GM19455 (cell line): ENCODE measurements around the gene NIP7.

Experiments
- ATAC-seq: cut with Tn5 transposase; IDR thresholded peaks from one replicate; pipeline ENCODE4 v1.9.1; 2021; ENCODE audit not compliant: unreplicated experiment

The NIP7 gene

DNA sequence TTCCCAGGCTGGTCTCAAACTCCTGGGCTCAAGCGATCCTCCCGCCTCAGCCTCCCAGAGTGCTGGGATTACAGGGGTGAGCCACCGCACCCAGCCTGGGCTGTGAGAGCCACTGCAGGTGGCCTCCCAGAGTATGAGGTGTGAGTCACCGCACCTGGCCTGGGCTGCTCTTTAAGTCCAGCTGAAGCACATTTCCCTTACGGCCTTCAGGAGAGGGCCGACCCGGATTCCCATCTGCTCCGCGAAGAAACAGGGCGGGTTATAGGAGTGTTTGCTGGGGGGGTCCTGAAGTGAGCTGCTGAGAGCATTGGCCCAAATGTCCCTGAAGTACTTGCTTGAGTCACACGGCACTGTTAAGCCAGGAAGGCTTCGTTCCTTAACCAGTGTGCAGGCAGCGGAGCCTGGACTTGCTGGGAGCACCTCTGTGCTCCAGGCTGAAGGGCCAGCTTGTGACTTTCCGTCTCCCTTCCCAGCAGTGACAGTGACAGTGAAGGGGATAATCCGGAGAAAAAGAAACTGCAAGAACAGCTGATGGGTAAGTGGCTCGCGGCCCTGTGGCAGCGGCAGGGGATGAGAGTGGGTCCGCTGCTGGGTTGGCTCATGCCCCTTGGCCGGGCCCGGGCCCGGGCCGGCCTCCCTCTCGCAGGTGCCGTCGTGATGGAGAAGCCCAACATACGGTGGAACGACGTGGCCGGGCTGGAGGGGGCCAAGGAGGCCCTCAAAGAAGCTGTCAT lies 21.2 kb upstream of the NIP7 start:
- ATAC-seq: no peak

DNA sequence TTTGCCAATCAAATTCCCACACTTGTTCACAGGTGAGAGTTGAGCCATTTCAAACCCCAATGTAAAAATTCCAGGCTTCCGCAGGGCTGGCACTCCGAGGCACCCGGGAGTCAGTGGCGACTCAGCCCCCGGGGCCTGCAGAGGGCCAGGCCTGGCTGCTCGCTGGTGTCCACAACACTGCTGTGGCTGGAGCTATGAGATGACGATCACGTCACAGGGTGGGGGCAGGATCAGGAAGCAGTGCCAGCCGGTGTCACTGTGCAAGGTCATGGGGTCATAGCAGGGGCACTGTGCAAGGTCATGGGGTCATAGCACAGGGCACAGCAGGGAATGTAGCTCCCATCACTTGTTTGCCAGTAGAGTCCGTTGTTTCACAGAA lies 20.7 kb upstream of the NIP7 start:
- no peak for ATAC-seq

DNA sequence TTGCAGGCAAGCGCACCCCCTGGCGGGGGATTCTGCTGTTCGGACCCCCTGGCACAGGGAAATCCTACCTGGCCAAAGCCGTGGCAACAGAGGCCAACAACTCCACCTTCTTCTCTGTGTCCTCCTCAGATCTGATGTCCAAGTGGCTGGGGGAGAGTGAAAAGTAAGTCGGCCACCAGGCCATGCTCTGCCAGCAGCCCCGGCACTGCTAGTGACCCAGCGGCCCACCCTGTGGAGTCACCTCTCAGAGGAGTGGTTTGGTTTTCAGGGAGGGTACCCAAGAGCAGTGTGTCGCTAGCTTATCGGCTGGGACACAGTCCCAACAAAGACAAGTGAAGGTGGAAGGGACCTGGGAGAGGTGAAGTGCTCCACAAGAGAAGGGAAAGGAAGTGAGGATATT lies 20.2 kb upstream of the NIP7 start:
- ATAC-seq: no peak

DNA sequence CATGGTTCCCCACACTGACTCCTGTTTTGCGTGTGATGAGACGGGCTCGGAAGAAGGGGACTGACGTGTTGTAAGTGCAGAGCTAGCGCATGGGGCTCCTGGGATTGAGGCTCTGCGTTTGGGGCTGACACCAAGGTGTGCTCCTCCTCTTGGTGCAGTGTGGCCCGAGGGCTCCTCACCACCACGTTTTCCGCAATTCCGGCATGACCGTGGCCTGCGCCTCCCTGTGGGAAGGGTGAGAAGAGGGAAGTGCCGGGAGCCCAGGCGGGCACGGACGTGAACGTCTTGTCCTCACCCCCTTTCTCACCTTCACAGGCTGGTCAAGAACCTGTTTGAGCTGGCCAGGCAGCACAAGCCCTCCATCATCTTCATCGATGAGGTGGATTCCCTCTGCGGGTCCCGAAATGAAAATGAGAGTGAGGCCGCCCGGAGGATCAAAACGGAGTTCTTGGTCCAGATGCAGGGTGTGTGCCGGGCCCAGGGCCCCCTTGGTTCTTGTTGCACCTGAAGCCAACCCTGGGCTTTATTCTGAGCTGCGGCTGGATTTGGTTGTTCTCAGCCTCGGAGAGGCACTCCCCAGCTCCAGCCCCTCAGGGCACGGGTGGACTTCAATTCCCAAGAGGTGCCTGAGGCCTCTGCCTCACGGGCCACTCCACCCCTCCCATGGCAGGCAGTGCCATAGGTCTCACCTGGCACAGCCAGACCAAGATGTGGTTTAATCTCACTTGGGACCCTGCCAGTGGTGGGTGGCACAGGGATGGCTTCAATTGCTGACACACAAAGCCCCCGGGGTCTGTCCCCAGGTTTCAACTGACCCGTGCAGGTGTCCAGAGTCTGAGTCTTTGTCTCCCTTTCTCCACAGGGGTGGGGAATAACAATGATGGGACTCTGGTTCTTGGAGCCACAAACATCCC lies 19.5 kb upstream of the NIP7 start:
- no peak for ATAC-seq

DNA sequence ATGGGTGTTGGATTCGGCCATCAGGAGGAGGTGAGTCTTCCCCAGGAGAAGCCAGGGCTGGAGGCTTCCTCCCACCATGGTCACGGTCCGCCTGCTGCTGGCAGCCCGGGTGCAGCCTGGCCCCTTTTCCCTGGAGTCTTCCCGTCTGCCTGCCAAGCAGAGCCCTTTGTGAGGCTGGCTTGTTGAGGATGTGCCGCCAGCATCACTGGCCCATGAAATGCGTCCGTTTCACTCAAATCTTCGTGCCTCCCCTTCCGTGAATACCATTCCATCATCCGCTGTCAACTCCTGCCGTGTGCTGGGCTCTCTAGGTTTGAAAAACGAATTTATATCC lies 18.9 kb upstream of the NIP7 start:
- no peak for ATAC-seq

DNA sequence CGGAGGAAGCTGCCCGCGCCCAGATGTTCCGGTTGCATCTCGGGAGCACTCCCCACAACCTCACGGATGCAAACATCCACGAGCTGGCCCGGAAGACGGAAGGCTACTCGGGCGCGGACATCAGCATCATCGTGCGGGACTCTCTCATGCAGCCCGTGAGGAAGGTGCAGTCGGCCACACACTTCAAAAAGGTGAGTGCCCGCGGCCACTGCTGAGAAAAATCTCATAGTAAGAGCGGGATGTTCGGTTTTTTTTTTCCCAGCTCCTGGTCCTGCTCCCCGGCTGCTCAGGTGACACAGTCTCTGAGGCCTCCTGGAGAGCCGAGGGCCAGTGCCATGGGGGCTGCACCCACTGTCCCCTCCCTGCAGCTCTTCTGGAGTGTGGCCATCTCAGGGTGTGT lies 18.5 kb upstream of the NIP7 start:
- no peak for ATAC-seq

DNA sequence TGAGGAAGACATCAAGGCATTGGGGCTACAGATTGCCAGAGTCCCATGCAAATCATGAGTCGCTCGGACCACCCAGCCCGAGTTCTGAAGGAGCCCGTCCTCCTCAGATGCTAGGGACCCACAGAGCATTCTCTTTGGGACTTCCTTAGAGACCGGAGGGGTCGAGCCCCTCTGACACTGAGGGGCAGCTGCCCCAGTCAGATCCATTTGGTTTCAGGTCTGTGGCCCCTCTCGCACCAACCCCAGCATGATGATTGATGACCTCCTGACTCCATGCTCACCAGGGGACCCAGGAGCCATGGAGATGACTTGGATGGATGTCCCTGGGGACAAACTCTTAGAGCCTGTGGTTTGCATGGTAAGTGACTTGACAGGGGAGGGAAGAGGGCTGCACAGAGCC lies 17.2 kb upstream of the NIP7 start:
- no peak for ATAC-seq

DNA sequence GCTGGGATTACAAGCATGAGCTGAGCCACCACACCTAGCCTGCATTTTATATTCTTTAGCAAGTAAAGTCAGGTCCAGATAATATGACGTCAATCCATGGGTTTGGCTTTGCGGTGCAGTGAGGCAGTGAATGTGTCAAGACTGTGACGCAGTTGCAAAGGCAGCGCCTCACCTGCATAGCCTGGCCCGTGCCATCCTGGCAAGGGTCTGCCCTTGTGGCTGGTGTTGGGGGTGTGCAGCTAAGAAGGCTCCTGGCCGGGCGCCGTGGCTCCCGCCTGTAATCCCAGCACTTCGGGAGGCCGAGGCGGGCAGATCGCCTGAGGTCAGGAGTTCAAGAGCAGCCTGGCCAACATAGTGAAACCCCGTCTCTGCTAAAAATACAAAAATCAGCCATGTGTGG lies 16.2 kb upstream of the NIP7 start:
- ATAC-seq: no peak

DNA sequence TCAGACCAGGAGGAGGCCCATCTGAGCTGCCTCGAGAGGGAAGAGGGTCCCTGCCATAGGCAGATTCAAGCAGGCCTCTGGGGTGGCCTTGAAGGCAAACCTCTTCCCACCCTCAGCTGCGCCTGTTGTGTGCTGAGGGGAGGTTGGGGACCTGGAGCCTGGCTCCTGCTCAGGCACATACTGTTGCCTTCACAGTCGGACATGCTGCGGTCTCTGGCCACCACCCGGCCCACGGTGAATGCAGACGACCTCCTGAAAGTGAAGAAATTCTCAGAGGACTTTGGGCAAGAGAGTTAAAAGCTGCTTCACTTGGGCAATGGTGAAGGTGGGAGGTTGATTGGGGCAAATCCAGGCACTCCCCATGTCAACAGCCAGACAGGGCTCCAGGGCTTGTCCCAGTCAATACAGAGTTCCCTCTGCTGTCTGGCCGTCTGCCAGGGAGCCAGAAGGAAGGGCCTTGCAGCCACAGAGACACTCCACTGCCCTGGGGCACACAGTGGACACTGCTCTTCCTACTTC lies 15.5 kb upstream of the NIP7 start:
- no peak for ATAC-seq

DNA sequence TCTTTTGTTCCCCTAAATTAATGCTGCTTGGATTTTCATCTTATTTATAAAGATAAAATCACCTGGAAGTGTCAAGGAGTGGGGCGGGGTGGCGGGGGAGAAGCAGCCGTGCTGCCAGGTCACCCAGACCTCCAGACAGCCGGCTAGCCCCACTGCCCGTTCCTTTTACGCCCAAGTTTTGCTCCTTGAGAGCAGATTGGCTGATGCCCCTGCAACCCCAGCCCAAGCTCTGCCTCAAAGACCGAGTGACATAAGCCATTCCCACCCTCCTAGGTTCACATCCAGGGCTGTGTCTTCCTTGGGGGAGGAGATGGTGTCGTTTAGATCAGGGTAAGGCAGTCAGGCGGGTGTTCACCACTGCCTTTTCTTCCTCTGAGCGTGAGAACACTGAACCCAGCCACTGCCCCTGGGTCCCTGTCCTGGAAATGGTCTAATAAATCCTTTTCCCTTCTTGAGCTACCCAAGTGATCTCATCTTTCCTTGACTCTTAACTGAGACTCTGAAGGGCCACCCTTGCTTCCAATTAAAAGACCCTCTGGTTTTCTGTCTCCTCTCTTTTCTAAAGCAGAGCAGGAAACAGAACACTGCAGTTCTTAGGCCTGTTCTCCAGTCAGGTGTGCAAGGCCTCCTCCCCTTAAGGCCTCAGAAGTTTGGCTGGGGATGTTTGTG lies 14.9 kb upstream of the NIP7 start:
- no peak for ATAC-seq

DNA sequence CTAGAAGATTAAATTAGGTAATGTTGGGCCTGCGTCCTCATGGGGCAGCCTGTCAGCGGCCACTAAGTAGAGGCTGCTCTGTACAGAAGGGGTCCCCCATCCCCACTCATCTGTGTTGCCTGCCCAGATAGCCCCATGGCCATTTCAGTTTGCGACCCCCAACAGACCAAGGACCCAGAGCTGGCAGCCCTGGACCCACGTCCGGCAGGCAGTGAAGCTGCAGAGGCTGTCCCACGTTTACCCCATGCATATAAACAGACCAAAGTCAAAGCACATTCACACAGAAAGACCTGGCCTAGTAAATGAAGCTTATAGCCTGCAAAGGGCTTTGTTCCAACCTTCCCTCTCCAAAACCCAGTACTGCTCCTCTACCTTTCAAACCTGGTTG lies 13.8 kb upstream of the NIP7 start:
- no peak for ATAC-seq

DNA sequence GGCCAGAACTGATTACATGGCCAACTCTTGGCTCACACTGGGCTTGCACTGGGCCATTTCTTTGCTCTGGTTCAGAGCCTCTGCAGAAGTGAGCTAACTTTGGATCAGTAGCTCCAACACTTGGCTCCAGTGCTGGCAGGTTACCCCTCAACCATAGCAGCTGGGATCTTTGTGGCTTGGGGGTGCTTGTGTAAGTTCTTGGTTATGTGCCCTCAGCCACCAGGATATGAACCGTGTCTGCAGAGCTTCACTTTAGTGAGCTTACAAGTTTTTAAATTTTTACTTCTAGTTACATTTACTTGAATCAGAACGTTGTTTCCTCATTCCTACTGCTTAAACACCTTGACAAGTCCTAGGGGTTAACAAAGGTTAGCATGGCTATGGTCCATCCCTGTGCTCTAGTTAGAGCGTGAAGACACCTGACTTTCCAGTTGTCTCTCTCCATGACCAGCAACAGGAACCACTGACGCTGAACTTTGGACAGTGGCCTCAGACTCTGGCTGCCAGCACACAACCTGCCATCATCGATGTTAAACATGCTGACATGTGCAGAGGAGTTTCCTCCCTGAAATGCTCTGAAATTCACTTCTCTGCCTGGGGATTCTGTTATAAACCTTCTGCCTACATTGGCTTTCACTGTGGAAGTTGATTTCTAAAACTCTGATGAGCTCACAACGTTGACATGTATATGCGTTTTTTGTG lies 13.2 kb upstream of the NIP7 start:
- no peak for ATAC-seq

DNA sequence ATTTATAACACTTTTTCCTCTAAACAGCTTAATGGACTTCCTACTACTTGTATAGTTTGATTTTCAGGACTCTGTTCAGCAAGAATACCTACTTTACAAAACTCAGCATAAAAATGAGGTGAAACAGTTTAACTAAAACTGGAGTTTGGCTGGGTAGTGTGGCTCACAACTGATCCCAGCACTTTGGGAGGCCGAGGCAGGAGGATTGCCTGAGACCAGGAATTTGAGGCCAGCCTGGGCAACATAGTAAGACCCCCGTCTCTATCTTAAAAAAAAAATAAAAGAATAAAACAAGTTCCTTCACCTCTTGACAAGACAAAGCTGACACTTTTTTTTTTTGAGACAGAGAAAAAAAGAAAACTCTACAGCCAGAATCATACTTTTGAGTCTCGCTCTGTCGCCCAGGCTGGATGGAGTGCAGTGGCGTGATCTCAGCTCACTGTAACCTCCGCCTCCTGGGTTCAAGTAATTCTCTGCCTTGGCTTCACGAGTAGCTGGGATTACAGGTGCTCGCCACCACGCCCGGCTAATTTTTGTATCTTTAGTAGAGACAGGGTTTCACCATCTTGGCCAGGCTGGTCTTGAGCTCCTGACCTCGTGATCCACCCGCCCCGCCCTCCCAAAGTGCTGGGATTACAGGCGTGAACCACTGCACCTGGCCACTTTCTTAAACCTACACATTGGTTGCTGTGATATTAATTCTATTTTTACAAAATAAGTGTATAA lies 11.8 kb upstream of the NIP7 start:
- ATAC-seq: no peak

DNA sequence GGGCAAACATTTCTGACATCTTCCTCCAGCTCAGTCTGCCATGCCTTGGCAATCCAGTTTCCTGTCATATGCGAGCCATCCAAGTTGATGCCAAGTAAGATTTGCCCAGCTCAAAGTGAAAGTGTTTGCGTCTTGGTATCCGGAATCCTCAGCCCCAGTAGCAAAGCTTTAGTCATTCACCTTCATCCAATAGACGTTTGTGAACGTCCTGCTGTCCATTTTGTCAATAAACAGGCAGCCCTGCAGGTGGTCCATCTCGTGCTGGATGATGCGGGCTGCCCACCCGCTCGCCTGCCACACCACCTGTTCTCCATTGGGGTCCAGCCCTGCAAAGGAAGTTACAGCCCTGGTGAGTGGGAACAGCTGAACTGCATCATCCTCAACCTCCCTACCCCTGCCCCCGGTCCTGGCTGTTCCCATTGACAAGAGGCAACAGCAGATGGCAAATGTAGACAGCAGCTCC lies 10.7 kb upstream of the NIP7 start:
- no peak for ATAC-seq

DNA sequence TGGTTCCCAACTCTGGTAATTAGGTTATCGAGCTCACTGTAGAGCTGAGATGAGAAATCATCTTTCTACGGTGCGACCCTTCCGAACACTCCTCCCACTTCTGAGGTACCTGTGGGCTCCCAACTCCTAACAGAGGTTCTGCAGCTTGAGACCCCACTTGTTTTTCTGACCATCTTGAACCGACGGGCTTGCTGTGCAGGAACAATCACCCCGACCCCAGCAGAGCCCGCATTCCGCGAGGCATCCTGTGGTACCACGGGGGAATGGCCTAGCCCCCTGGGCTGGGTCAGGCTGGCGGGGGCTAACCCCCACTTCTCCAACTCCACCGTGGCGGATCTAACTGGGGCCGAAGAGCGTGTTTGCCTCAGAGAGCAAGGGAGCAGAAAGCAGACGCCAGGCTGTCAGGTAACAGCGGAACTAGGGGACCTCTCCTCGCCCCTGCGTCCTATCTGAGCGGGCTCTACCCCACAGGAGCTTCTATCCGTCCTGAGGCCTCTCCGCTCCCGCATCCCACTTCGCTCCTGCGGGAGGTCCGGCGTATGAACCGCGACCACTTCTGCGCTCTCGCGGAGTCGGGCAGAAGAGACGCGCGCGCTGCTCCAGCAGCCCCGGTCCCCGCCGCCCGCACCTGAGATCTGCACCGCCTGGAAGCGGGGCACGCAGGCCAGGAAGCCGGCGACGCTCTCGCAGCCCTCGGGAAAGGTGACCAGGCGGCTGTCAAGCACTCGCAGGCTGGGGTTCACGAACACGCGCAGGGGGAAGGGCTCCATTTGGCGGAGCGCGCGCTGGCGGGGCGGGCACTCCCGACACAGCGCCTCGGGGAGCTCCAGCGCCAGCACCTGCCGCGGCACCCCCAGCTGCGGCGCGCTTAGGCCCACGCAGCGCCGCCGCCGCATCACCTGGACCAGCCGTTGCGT lies 9.9 kb upstream of the NIP7 start:
- ATAC-seq: peak; percentile 39

DNA sequence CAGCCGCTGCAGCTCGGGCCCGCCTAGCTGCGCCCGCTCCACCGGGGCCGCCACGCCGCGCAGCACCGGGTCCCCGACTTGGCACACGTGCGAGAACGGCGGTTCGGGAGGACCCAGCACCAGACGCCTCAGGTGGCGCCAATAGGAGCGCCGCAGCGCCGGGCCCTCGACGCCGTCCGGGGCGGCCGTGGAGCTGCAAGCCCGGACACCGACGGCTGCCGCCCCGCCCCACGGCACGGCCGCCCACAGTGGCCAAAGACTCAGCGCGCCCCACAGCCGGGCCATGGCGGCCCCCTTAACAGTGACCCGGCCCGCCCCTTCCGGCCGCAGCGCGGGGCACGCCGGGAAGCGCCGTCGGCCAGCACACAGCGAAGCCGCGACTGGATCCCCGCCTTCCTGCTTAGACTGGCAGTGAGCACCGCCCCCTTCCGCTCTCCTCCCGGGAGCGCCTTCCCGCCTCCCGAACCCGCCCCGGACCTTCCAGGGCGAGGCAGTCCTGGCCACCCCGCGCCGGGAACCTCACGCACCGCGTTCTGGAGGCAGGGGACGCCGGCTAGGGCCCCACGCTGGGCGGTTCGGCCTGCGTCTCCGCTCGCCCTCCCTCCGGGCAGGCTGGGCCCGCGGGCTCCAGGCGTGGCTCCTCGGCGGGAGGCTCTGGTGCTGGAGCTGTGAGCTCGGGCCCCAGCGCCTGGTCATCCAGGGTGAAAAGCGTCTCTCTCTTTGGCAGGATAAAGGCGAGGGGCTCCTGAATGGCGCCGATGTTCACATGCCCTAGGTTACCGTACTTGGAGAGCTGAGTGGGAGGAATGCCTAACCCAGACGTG lies 9.1 kb upstream of the NIP7 start, which contains the start of gene PDF:
Gene PDF, minus strand, starts transcription at position 303 of the 824 bp plus-strand sequence. Its CDS starts 18 bp downstream, at position 285.
- peak; percentile 88 for ATAC-seq

DNA sequence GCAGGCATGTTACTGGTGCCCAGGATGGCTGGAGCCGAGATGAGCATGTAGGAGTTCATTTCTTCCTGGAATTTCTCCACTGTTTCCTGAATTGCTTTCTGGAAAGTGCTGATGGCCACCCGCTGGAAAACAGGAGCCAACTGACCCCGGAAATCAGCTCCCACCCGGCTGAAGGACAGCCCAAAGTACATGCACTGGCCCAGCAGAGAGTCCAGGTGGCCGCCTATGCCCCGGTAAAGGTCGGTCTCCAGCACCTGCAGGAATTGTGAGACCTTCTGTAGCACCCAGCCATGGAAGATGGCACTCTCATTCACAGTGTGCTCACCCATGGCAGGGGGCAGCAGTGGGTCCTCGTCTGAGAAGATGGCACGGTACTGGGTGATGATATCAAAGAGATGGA lies 4.9 kb upstream of the NIP7 start:
- ATAC-seq: no peak

DNA sequence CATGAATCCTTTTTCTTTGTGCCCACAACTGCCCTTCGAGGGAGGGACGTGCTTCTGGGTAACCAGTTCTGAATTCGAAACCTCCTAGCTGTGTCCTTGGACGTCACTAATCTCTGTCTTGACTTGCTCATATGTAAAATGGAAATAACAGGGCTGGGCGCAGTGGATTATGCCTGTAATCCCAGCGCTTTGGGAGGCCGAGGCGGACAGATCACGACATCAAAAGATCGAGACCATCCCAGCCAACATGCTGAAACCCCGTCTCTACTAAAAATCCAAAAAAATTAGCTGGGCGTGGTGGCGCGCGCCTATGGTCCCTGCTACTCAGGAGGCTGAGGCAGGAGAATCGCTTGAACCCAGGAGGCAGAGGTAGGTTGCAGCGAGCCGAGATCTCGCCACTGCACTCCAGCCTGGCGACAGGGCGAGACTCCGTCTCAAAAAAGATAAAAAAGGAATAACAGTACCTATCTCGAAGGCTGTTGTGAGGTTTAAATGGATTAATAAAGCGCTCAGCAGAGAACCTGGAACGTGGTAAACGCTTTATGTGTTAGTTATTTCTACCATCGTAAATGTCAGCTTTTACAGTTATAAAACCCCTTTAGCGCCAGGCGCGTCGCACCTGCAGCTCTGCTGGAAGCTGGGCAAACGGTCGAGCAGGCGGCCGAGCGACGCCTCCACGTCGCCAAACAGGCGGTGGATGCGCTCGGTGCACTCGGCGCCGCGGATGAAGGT lies 849 bp upstream of the NIP7 start:
- ATAC-seq: no peak
